ENCODE data around the gene CBFA2T2.
"Not testable (repeated sequence)": the region's sequence is repeated elsewhere in the genome, so short reads cannot be mapped to it uniquely, and the experiment has no call there.

GRCh38 chr20:33591901-33592300 is 102.0 kb downstream of the CBFA2T2 start:
- TF ChIP-seq POLR2A, CTCF (IDR thresholded peaks at IDR 0.05): not testable (repeated sequence)

All from lower leg skin (tissue), 3 donors.